Kidney (tissue), 14 donors: ENCODE measurements around the gene CRTC1. TPM values are rescaled to one million over a fixed set of nuclear protein-coding genes. Genes with fewer than 3 reads are reported as not detected.

Source experiments
- DNase-seq, 5 donors: peaks; one replicate each; pipeline ENCODE4 v3.0.0-alpha.2; 2013 to 2020
- FAIRE-seq: peaks from 2 replicates; lab custom pipeline; 2012; peaks lifted over from hg19 to GRCh38; lab: Jason Lieb, UNC
- H3K27ac ChIP-seq, 2 donors: one replicate each; pipeline ENCODE4 v1.7.0; 2013; ENCODE audit warnings: low read depth in 2 of 2, low read length in 2 of 2, inconsistent platforms in 1 of 2
- H3K27me3 ChIP-seq: one replicate; pipeline ENCODE4 v1.7.1; 2013; ENCODE audit warnings: low read length, inconsistent platforms; ENCODE audit not compliant: control insufficient read depth, insufficient read depth
- H3K36me3 ChIP-seq, 3 donors: one replicate each; pipeline versions ENCODE4 v1.7.0 to v1.7.1; 2013; ENCODE audit warnings: low read length in 3 of 3, control low read depth in 1 of 3, inconsistent platforms in 1 of 3; ENCODE audit not compliant: insufficient read depth in 3 of 3, control insufficient read depth in 2 of 3
- H3K4me1 ChIP-seq, 3 donors: one replicate each; pipeline versions ENCODE4 v1.7.0 to v1.7.1; 2013; ENCODE audit warnings: low read length in 3 of 3, inconsistent platforms in 1 of 3, low read depth in 1 of 3; ENCODE audit not compliant: control insufficient read depth in 2 of 3, insufficient read depth in 2 of 3
- H3K4me3 ChIP-seq, 3 donors: one replicate each; pipeline versions ENCODE4 v1.7.0 to v1.8.1; 2013; ENCODE audit warnings: low read length in 3 of 3, control low read depth in 1 of 3, inconsistent platforms in 1 of 3
- H3K9ac ChIP-seq, 3 donors: one replicate each; pipeline versions ENCODE4 v1.7.0 to v1.7.1; 2013; ENCODE audit warnings: low read length in 3 of 3, control low read depth in 1 of 3, inconsistent platforms in 1 of 3
- H3K9me3 ChIP-seq, 3 donors: one replicate each; pipeline versions ENCODE4 v1.7.0 to v1.7.1; 2013; ENCODE audit warnings: low read length in 3 of 3, control low read depth in 1 of 3, inconsistent platforms in 1 of 3; ENCODE audit not compliant: control insufficient read depth in 2 of 3, insufficient read depth in 1 of 3
- intact Hi-C: fragments of 100-400 bp; cut with DNase I; formaldehyde crosslinking; loops from one replicate; pipeline ENCODE4 v1.11.1; 2022
- polyA plus RNA-seq: library from polyadenylated mRNA; stranded (reverse); fragments of 350-450 nt; fragmentation: Illumina TruSeq; extraction: RNeasy Lipid Tissue Mini Kit (QIAGEN cat#74804); gene quantifications from one replicate; pipeline ENCODE4 v1.2.3, GENCODE V29; 2014; ENCODE audit warnings: low read depth, low replicate concordance; ENCODE audit not compliant: insufficient read depth
- total RNA-seq: library from RNA; stranded (reverse); fragmentation: NEBNext Ultra II Directional; extraction: Animal tissue kit (Norgen Biotek cat#: 25700); gene quantifications from one replicate; pipeline ENCODE4 v1.2.1, GENCODE V29; 2021
- TF ChIP-seq, protein P1 (sequence below): IDR thresholded peaks from 3 replicates; pipeline ENCODE4 v1.5.1; 2012; ENCODE audit warnings: mild to moderate bottlenecking, moderate library complexity, borderline replicate concordance; ENCODE audit not compliant: insufficient read depth; ENCODE audit errors: extremely low read depth
- donor health status: control.
- donor health status: control.
- donor health status: control.
- donor health status: control.
- donor health status: control.
- donor health status: DM: yes; HTN: yes; CAD: no.
- donor health status: Normal renal cell carcinoma (clear cell type).

Gene CRTC1
- total and polyA plus RNA-seq, 2 donors from 2014 or later = 10.9 to 26.8 TPM

DNA sequence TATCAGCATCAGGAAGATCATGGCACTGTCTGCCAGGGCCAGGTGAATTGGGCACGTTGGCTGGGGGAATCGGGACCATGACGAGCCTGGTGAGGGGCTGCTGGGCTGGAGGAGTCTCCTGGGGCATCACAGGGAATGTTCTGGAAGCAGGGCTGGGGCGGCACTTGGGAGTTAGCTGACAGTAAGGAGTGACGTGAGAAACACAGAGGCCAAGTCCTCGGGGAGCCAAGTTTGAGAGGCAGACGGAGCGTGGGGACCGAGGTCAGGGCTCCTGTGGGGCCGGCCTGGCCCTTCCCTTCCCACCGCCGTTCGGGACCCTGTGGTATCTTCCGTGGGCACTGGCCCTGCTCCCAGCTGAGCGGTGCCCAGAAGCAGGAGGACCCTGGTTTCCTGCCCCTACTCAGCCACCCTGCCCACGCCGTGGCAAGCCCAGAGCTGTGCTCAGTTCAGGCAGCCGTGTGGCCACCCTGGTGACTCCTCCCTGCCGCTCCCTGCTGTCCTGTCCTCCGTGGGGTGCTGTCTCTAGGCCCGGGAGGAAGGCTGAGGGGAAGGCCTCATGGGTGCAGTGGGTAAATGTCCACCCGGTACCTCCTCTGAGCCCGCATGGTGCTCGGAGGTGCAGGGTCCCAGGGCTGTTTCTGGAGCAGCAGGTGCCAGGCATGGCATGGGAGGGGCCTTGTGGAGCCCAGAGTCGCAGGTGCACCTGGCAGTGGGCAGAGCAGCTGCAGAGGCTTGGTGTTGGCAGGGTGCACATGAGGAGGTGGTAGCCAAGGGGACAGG is 25.2 kb downstream of the CRTC1 start:
- Histone ChIP-seq H3K27ac (no peak overlapping the region), H3K4me3 (no peak overlapping the region), H3K36me3 (no peaks in the 10 kb centered on the region), H3K9me3 (no peaks in the 10 kb centered on the region), H3K27me3 (no peaks in the 10 kb centered on the region), H3K9ac (no peak overlapping the region), H3K4me1 (peaks cover 0 to 13% (median 5%) of the 10 kb centered on the region in 3 donors)
- FAIRE-seq (no peak), DNase-seq (peak in 1 of 5 donors; percentile 43)
- TF ChIP-seq, protein P1, sequence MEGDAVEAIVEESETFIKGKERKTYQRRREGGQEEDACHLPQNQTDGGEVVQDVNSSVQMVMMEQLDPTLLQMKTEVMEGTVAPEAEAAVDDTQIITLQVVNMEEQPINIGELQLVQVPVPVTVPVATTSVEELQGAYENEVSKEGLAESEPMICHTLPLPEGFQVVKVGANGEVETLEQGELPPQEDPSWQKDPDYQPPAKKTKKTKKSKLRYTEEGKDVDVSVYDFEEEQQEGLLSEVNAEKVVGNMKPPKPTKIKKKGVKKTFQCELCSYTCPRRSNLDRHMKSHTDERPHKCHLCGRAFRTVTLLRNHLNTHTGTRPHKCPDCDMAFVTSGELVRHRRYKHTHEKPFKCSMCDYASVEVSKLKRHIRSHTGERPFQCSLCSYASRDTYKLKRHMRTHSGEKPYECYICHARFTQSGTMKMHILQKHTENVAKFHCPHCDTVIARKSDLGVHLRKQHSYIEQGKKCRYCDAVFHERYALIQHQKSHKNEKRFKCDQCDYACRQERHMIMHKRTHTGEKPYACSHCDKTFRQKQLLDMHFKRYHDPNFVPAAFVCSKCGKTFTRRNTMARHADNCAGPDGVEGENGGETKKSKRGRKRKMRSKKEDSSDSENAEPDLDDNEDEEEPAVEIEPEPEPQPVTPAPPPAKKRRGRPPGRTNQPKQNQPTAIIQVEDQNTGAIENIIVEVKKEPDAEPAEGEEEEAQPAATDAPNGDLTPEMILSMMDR = no peak
- intact Hi-C loops = no loop called here

- Histone ChIP-seq H3K36me3 (no peaks in the 10 kb centered on the region), H3K27ac (no peak overlapping the region), H3K9me3 (no peaks in the 10 kb centered on the region), H3K4me3 (no peak overlapping the region), H3K4me1 (peaks cover 0 to 13% (median 5%) of the 10 kb centered on the region in 3 donors), H3K9ac (no peak overlapping the region), H3K27me3 (no peaks in the 10 kb centered on the region)
- TF ChIP-seq, protein P1 = no peak
- intact Hi-C loops = no loop called here
- DNase-seq = no peak
- no peak for FAIRE-seq
Measured at GRCh38 chr19:18709546-18709945, 26.1 kb downstream of the CRTC1 start.

DNA sequence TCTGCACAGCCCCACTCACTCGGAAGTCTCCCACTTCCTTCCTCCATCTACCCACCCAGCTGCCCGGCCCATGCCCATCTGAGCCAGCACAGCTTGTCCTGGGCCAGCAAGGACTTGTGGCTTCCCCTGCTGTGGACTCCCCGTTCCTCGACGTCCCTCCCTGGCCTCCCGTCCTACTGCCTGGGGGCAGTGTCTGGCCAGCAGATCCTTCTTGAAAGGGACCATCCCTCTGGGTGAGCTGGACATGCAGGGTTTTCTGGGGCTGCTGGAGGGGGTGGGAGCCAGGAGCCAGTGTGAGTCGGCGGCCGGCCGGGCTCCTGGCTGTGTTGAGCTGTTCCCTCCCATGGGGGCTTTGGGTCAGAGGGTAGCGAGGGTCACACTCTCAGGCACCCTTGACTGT is 26.7 kb downstream of the CRTC1 start:
- DNase-seq = no peak
- H3K27me3 ChIP-seq = no peaks in the 10 kb centered on the region
- H3K4me1 ChIP-seq = peaks cover 0 to 13% (median 5%) of the 10 kb centered on the region in 3 donors
- H3K4me3 ChIP-seq = no peak overlapping the region
- H3K9ac ChIP-seq = no peak overlapping the region
- no peak for FAIRE-seq
- TF ChIP-seq, protein P1 = no peak
- no peaks in the 10 kb centered on the region for H3K9me3 ChIP-seq
- no peaks in the 10 kb centered on the region for H3K36me3 ChIP-seq
- H3K27ac ChIP-seq = no peak overlapping the region
- intact Hi-C loops = no loop called here
